ENCODE data around the gene ADGRD2. TPM values are rescaled to one million over a fixed set of nuclear protein-coding genes. Genes with fewer than 3 reads are reported as not detected.

ADGRD2 gene
- total RNA-seq, 1 donor from 2014 or later: not detected

DNA sequence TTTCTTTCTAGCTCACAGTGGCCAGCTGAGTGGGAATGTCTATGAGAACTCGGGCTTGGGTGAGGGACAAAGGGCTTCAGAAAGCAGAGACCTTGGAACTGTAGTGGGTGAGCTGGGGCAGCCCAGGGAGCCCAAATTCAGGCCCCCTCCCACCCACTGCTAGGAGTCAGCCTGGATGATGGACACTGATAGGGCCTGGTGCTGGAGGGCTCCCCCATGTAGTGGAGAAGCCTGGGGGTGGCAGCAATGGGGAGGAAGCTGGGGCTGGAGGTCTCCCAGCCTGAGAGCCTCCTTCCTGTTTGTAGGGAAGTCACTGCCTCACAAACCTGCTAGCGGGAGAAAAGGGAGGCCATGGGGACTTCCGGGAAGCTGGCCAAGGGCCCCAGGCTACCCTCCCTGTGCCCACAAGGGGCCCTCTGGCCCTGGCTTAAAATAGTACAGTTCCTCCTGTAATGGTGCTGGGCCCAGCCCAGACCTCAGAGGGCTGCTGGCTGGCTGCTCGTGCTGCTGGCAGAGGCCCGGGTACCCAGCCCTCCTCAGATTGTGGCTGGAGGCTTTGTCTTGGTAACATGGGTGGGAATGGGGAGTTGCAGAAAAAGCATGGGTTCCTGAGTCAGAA lies 63.2 kb downstream of the ADGRD2 start:
- TF ChIP-seq, protein P1, sequence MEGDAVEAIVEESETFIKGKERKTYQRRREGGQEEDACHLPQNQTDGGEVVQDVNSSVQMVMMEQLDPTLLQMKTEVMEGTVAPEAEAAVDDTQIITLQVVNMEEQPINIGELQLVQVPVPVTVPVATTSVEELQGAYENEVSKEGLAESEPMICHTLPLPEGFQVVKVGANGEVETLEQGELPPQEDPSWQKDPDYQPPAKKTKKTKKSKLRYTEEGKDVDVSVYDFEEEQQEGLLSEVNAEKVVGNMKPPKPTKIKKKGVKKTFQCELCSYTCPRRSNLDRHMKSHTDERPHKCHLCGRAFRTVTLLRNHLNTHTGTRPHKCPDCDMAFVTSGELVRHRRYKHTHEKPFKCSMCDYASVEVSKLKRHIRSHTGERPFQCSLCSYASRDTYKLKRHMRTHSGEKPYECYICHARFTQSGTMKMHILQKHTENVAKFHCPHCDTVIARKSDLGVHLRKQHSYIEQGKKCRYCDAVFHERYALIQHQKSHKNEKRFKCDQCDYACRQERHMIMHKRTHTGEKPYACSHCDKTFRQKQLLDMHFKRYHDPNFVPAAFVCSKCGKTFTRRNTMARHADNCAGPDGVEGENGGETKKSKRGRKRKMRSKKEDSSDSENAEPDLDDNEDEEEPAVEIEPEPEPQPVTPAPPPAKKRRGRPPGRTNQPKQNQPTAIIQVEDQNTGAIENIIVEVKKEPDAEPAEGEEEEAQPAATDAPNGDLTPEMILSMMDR (IDR thresholded peaks at IDR 0.05): no peak
- Mint-ChIP-seq H3K36me3 (ENCODE audit: low read depth) (no peaks in the 10 kb centered on the region), H3K9me3 (no peaks in the 10 kb centered on the region), H3K27ac (no peak overlapping the region), H3K4me3 (no peak overlapping the region), H3K27me3 (peaks cover 8% of the 10 kb centered on the region), H3K4me1 (no peaks in the 10 kb centered on the region)
- POLR2A ChIA-PET: no interaction called here
- ATAC-seq (ENCODE audit: low read depth): no peak
- DNase-seq: no peak
- CTCF ChIA-PET: no interaction called here
- intact Hi-C loops (cut with micrococcal nuclease): no loop called here

GRCh38 chr9:124514125-124514524 lies 63.9 kb downstream of the ADGRD2 start:
- Mint-ChIP-seq H3K27me3 (peaks cover 8% of the 10 kb centered on the region), H3K4me1 (no peaks in the 10 kb centered on the region), H3K9me3 (no peaks in the 10 kb centered on the region), H3K4me3 (no peak overlapping the region), H3K27ac (no peak overlapping the region), H3K36me3 (ENCODE audit: low read depth) (no peaks in the 10 kb centered on the region)
- ATAC-seq (ENCODE audit: low read depth) (no peak), DNase-seq (no peak)
- intact Hi-C loops (cut with micrococcal nuclease): no loop called here
- POLR2A ChIA-PET: no interaction called here
- TF ChIP-seq, protein P1 (IDR thresholded peaks at IDR 0.05): no peak
- CTCF ChIA-PET: no interaction called here

DNA sequence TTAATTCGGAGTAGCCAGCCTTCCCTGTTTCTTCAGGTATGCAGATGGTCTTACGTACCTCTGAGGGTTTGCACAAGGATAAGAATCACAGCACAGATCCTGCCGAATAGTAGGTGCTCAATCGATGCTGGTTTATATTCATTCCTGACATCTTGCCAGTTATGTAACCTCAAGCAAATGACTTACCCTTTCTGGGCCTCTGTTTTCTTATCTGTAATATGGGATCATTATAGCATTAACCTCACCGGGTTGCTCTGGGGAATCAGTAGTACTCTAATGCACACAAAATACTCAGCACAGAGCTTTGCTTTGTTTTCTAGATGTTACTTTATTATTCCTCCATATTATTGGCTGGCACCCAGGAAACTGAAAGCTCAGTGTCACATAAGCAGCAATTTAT lies 64.6 kb downstream of the ADGRD2 start:
- ChIA-PET POLR2A (no interaction called here), CTCF (no interaction called here)
- DNase-seq: no peak
- Mint-ChIP-seq H3K27ac (no peak overlapping the region), H3K4me1 (no peaks in the 10 kb centered on the region), H3K4me3 (no peak overlapping the region), H3K9me3 (no peaks in the 10 kb centered on the region), H3K27me3 (peaks cover 8% of the 10 kb centered on the region), H3K36me3 (ENCODE audit: low read depth) (no peaks in the 10 kb centered on the region)
- TF ChIP-seq, protein P1 (IDR thresholded peaks at IDR 0.05): no peak
- intact Hi-C loops (cut with micrococcal nuclease): no loop called here
- ATAC-seq (ENCODE audit: low read depth): no peak

GRCh38 chr9:124517600-124517999 lies 67.3 kb downstream of the ADGRD2 start:
- ATAC-seq (ENCODE audit: low read depth) (no peak), DNase-seq (no peak)
- ChIA-PET CTCF (no interaction called here), POLR2A (no interaction called here)
- intact Hi-C loops (cut with micrococcal nuclease): no loop called here
- Mint-ChIP-seq H3K27ac (no peak overlapping the region), H3K9me3 (no peaks in the 10 kb centered on the region), H3K36me3 (ENCODE audit: low read depth) (no peaks in the 10 kb centered on the region), H3K4me1 (no peaks in the 10 kb centered on the region), H3K27me3 (no peaks in the 10 kb centered on the region), H3K4me3 (no peak overlapping the region)
- TF ChIP-seq, protein P1 (IDR thresholded peaks at IDR 0.05): no peak

DNA sequence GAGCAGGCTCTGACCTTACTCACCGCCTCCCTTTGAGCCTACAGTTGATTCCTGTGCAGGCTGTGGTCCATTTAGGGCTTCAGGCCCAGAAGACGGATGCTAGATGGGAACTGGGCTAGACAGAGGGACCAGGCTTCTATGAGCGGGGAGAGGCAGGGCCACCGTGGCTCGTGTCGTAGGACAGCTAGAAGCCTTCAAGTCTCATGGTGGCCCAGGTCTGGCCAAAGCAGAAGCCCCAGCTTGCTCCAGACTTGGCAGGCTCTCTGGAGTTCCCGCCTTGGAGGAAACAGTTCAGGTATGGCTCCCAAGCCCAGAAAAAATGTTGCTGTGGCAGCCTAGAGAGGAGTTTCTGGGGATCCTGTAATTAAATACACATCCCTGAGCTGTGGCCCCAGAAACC lies 67.9 kb downstream of the ADGRD2 start:
- Mint-ChIP-seq H3K4me3 (no peak overlapping the region), H3K4me1 (no peaks in the 10 kb centered on the region), H3K9me3 (no peaks in the 10 kb centered on the region), H3K27me3 (no peaks in the 10 kb centered on the region), H3K27ac (no peak overlapping the region), H3K36me3 (ENCODE audit: low read depth) (no peaks in the 10 kb centered on the region)
- DNase-seq: no peak
- ChIA-PET CTCF (no interaction called here), POLR2A (no interaction called here)
- no peak for ATAC-seq (ENCODE audit: low read depth)
- intact Hi-C loops (cut with micrococcal nuclease): no loop called here
- TF ChIP-seq, protein P1 (IDR thresholded peaks at IDR 0.05): no peak
